ENCODE results near the gene THSD1.

DNA sequence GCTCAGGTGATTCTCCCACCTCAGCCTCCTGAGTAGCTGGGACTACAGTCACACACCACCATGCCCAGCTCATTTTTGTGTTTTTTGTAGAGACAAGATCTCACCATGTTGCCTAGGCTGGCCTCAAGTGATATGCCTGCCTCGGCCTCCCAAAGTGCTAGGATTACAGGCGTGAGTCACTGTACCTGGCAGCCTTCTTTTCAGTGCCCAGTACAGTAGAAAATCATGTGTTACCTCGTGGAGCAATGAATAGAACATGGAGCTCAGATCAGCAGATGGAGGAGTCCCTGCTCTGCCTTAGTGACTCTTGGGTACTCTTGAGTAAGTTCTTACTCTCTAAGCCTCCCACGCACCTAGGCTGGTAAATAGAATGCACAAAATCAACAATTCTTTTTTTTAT, 44.7 kb downstream of the THSD1 start:
- TF ChIP-seq, protein P1, sequence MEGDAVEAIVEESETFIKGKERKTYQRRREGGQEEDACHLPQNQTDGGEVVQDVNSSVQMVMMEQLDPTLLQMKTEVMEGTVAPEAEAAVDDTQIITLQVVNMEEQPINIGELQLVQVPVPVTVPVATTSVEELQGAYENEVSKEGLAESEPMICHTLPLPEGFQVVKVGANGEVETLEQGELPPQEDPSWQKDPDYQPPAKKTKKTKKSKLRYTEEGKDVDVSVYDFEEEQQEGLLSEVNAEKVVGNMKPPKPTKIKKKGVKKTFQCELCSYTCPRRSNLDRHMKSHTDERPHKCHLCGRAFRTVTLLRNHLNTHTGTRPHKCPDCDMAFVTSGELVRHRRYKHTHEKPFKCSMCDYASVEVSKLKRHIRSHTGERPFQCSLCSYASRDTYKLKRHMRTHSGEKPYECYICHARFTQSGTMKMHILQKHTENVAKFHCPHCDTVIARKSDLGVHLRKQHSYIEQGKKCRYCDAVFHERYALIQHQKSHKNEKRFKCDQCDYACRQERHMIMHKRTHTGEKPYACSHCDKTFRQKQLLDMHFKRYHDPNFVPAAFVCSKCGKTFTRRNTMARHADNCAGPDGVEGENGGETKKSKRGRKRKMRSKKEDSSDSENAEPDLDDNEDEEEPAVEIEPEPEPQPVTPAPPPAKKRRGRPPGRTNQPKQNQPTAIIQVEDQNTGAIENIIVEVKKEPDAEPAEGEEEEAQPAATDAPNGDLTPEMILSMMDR (conservative IDR thresholded peaks at IDR 0.05 in 1 of 2, IDR thresholded peaks at IDR 0.05 in 1 of 2; ENCODE audit: low read depth in 1 of 2, low read length in 2 of 2): no peak
- TF ChIP-seq EZH2 (IDR thresholded peaks at IDR 0.05; ENCODE audit: low read length, missing control alignments): no peak

Data from fibroblast of lung (primary cell).